Measurements from ENCODE around the gene ITGA8. TPM values are rescaled to one million over a fixed set of nuclear protein-coding genes. Genes with fewer than 3 reads are reported as not detected.

The ITGA8 gene
- total and polyA plus RNA-seq, 9 of the 15 experiments (the other 6 are each of a cell fraction or from before 2014, with no cell fraction given) = 0.01 to 0.07 (median 0.04) TPM; not detected in 5

- TF ChIP-seq TEAD4 (IDR thresholded peaks at IDR 0.05; ENCODE audit: low read length) = no peak
- TF ChIP-seq TEAD4 (CRISPR knock-in tag; IDR thresholded peaks at IDR 0.05; ENCODE audit: borderline replicate concordance) = no peak
- TF ChIP-seq RBBP5 (IDR thresholded peaks at IDR 0.05; ENCODE audit: borderline replicate concordance, insufficient read depth, low read length, poor library complexity, severe bottlenecking) = no peak
- no peak for TF ChIP-seq ZHX1 (conservative IDR thresholded peaks at IDR 0.05; ENCODE audit: low read length)
- TF ChIP-seq MAX (CRISPR knock-in tag; IDR thresholded peaks at IDR 0.05) = no peak
- TF ChIP-seq BMI1 (IDR thresholded peaks at IDR 0.05; ENCODE audit: low read length) = no peak
- no peak for TF ChIP-seq ZNF639 (CRISPR knock-in tag; conservative IDR thresholded peaks at IDR 0.05 in 1 of 2, IDR thresholded peaks at IDR 0.05 in 1 of 2)
- no peak for TF ChIP-seq CTBP1 (IDR thresholded peaks at IDR 0.05; ENCODE audit: borderline replicate concordance)
- TF ChIP-seq ZBED1 (IDR thresholded peaks at IDR 0.05) = no peak
- TF ChIP-seq CHCHD3 (CRISPR knock-in tag; IDR thresholded peaks at IDR 0.05) = no peak
- Histone ChIP-seq H3K27me3 (ENCODE audit: control insufficient read depth in 2 of 2, insufficient read depth in 2 of 2, low read length in 2 of 2) (no peaks in the 10 kb centered on the region), H3K4me3 (no peak overlapping the region), H3K4me2 (ENCODE audit: insufficient read depth, low read length) (no peak overlapping the region), H3K9me3 (replicated peaks; ENCODE audit: control insufficient read depth, insufficient read depth, low read depth, low read length) (no peaks in the 10 kb centered on the region), H3K79me2 (ENCODE audit: control insufficient read depth, insufficient read depth, low read length) (no peaks in the 10 kb centered on the region), H3K9me1 (ENCODE audit: control insufficient read depth, insufficient read depth, low read length) (no peaks in the 10 kb centered on the region), H4K20me1 (replicated peaks; ENCODE audit: control insufficient read depth, insufficient read depth, low read length) (no peaks in the 10 kb centered on the region), H3K4me1 (replicated peaks in 1 of 2; ENCODE audit: control insufficient read depth in 2 of 2, insufficient read depth in 2 of 2, low read length in 2 of 2) (peaks cover 0 to 4% of the 10 kb centered on the region in 2 experiments; a peak in 4 of 5 replicates), H2AFZ (ENCODE audit: low read depth, low read length) (no peak overlapping the region), H3K36me3 (ENCODE audit: control insufficient read depth, insufficient read depth, low read length) (no peaks in the 10 kb centered on the region), H3K27ac (ENCODE audit: extremely low read depth, low read depth, low read length) (no peak overlapping the region), H3K9ac (ENCODE audit: insufficient read depth in 1 of 2, low read depth in 2 of 2, low read length in 2 of 2) (no peak overlapping the region)
- DNase-seq (ENCODE audit: extremely low read depth in 1 of 4, low spot score in 3 of 4) (no peak), ATAC-seq (no peak), FAIRE-seq (no peak)
- ChIA-PET CTCF (ENCODE audit: low intra/inter-chr PET ratio) (no interaction called here), POLR2A (no interaction called here)
- BruUV-seq (replicated peaks) = no TSS peak
- WGBS (ENCODE audit: insufficient coverage, low coverage, missing lambda C conversion rate) = 64% methylated on average over 15 of the region's 16 CpGs
- in situ Hi-C loops (cut with MboI) (no loop called here), intact Hi-C loops (cut with micrococcal nuclease) (no loop called here)
Measured at GRCh38 chr10:15472431-15473395, 247.0 kb downstream of the ITGA8 start.
